ENCODE data around the gene USP24. TPM values are rescaled to one million over a fixed set of nuclear protein-coding genes. Genes with fewer than 3 reads are reported as not detected.
A peak's percentile ranks its signal among the peaks of the same experiment; 100 is the strongest.
"Not testable (repeated sequence)": the region's sequence is repeated elsewhere in the genome, so short reads cannot be mapped to it uniquely, and the experiment has no call there.

The USP24 gene
- total RNA-seq, 1 donor, result 41.7 TPM

DNA sequence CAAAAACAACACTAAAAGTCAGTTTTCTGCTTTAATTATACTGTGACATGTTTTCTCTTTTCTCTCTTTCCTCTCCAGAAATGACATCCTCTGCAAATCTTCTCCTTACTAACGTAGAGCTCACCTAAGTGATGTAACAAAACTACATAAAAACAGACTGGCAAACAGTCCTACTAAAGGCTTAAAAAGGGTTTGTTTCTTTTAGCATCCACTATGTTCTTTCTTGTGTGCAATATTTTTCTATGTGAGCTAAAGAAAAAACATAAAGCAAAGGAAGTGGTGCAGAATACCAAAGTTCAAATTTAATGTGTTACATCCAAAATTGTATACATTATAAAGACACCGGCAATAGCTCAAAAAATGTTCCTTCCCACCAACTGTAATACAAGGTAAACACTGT is 14.5 kb downstream of the USP24 start:
- no peak for DNase-seq (ENCODE audit: low read depth in 2 of 3, low spot score in 2 of 3)

DNA sequence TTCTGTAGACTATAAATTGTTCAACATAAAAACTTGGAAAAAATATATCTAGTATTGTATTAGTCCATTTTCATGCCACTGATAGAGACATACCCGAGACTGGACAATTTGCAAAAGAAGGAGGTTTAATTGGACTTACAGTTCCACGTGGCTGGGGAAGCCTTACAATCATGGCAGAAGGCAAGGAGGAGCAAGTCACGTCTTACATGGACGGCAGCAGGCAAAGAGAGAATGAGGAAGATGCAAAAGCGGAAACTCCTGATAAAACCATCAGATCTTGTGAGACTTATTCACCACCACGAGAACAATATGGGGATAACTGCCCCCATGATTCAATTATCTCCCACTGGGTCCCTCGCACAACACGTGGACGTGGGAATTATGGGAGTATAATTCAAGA is 15.4 kb downstream of the USP24 start:
- DNase-seq (ENCODE audit: low read depth in 2 of 3, low spot score in 2 of 3), result not testable (repeated sequence)

DNA sequence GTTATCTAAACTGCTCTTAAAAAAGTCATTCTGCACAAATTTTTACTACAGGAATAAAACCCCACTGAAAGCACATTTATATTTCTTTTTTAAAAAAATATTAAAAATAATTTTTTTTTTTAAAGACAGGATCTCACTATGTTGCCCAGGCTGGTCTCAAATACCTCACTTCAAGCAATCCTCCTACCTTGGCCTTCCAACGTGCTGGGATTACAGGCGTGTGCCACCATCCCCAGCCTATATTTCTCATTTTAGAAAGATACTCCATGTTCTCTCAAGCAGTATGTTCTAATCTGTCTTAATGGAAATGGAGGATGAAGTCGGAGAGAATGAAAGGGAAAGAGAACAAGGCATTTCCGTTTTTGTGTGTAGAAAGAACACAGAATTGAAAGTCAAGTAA is 17.1 kb downstream of the USP24 start:
- no peak for DNase-seq (ENCODE audit: low read depth in 2 of 3, low spot score in 2 of 3)

DNA sequence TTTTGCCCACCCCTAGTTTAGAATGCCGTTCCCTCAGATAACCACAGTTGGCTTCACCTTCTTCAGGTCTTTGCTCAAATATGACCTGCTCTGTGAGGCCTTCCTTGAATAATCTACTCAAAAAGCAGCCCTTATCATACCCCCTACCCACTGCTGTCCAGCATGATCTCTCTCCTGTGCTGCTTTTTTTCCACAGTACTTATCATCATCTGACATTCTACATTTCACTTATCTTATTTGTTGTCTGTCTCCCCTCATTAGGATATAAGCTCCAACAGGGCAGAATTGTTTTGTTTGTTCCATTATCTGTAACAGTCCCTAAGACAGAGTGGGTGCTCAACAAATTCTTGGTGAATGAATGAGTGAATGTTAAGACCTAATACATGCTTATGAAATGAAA is 18.1 kb downstream of the USP24 start:
- no peak for DNase-seq (ENCODE audit: low read depth in 2 of 3, low spot score in 2 of 3)

DNA sequence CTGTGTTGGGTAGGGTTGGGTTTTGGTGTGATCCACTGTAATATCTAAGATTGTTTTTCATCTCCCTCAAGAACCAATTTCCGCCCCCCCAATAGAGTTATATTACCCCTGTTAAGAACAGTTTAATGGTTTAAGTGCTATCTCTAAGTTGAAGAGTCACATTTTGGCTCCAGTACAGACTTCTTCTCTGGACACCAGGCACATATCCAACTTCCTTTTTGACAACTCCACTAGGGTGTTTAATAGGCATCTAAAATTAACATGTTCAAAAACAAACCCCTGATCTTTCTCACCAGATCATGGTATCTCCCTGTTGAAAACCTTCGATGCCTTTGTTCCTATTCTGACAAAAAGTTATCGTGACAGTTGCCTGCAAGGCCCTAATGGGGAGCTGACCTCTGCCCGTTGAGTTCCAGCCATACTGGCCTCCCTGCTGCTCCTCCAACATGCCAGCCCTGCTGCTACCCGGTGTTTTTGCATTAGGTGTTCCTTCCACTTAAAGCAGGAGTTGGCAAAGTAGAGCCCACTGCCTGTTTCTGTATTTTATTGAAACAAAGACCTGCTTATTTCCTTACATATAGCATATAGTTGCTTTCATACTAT is 18.6 kb downstream of the USP24 start:
- no peak for DNase-seq (ENCODE audit: low read depth in 2 of 3, low spot score in 2 of 3)

DNA sequence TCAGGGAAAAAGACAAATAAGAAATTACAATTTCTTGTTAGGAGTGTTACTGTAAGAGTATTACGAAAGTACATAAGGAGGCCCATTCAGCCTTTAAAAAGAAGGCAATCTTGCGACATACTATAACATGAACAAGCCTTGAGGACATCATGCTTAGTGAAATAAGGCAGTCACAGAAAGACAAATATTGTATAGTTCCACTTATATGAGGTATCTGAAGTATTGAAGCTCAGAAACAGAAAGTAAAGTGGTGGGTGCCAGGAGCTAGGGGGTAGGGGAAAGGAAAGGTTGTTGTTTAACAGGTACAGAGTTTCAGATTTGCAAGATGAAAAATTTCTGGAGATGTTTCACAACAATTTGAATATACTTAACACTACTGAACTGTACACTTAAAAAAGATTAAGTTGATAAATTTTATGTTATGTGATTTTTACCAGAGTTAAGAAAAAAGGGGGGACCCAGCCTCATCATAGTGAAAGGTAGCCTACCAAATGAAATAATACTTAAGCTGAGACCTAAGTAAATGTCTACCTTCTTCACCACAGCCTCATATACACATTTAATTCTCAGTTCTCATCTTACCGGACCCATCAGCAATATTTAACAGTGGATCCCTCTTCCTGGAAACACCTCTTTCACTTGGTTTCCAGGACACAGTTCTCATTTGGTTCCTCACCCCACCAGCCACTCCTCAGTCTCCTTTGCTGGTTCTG is 19.5 kb downstream of the USP24 start:
- DNase-seq (ENCODE audit: low read depth in 2 of 3, low spot score in 2 of 3), result no peak

DNA sequence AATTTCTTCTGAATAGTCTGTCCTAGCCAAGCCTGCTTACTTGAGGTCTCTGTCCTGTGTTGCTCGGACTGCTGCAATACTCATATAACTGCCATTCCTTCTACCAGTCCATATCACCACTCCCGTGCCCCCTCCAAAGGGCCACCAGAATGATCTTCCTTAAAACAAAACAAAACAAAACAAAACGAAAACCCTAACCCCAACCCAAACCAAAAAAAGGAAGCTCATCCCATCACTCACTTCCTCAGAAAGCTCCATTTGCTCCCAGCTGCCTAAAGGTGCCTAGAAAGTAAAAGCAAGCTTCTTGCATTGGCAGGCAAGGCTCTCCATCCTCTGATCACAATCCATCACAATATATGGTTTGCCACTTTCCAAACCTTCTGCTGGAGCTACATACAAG is 20.3 kb downstream of the USP24 start:
- DNase-seq (ENCODE audit: low read depth in 2 of 3, low spot score in 2 of 3), result no peak

DNA sequence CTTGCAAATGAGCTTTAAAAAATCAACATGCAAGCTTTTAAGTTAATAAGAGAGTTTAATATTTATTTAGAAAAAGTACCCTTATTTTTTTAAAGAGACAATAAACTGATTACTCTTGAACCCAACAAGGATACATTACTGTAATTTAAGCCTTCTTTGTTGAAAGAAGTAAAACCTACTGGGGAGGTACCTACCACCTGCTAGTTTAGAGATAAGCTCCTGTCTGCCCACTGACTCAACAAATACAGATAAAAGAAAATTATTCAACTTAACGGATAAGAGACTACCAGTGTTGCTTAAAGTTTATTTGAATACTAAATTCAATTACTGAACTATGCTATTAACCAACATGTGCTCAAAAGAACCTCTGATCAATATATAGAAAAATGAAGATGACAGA is 23.1 kb downstream of the USP24 start:
- no peak for DNase-seq (ENCODE audit: low read depth in 2 of 3, low spot score in 2 of 3)

DNA sequence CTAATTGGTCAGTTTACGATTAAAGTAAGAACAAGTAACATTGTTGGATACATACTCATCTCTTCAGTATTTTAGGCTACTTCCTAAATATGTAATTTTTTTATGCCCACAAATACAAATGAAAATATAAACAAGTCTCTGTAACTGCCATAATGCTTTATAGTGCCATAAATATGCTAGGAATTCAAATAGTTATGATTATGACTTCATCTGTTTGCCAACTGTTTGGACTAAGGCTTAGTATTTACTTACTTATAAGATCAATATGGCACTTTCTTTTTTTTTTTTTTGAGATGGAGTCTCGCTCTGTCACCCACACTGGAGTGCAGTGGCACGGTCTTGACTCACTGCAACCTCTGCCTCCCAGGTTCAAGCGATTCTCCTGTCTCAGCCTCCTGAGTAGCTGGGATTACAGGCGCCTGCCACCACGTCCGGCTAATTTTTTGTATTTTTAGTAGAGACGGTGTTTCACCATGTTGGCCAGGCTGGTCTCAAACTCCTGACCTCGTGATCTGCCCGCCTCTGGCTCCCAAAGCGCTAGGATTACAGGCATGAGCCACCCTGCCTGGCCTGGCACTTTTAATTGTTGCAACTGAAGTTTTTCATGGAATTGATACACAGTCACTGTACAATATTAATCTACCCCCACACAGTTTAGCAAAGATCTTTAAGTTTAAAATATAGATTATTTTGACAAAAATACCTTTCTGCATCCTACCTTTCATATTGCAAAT is 23.8 kb downstream of the USP24 start:
- DNase-seq (ENCODE audit: low read depth in 2 of 3, low spot score in 2 of 3), result not testable (repeated sequence)

DNA sequence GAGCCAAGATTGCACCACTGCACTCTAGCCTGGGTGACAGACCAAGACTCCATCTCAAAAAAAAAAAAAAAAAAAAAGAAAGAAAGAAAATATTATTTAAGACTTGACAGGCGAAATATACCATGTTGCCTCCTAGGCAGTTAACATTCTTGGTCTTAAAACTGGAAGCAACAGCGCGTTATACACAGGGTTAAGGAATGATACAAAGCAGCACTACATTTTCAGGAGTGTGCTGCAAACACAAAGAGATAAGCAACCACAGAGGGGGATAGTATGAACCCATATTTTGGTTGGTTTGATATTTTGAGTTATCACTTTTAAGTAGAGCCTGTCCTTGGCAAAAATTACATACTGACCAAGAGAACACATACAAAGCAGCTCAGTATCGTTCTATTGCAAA is 25.1 kb downstream of the USP24 start:
- no peak for DNase-seq (ENCODE audit: low read depth in 2 of 3, low spot score in 2 of 3)

DNA sequence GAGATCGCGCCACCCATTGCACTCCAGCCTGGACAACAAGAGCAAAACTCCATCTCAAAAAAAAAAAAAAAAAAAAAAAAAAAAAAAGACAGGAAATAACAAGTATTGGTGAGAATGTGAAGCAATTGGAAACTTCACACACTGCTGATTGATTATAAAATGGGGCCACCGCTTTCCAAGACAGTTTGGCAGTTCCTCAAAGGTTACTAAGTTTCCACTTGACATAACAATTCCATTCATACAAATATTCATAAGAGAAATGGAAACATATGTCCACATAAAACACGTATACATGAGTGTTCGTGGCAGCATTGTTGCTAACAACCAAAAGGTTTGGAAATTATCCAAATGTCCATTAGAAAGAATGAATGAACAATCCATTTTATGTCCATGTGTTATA is 26.3 kb downstream of the USP24 start:
- DNase-seq (ENCODE audit: low read depth in 2 of 3, low spot score in 2 of 3), result no peak

DNA sequence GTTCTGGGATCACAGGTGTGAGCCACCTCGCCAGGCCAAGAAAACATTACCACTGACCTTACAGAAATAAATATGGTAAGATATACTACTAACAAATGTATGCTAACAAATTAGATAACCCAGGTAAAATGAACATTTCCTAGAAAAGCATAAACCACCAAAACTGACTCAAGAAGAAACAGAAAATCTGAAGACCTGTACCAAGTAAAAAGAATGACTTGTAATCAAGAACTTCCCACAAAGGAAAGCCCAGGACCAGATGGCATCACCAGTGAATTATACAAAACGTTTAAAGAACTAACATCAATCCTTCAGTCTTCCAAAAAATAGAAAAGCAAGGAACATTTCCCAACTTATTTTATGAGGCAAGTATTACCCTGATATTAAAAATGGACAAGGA is 29.3 kb downstream of the USP24 start:
- no peak for DNase-seq (ENCODE audit: low read depth in 2 of 3, low spot score in 2 of 3)

DNA sequence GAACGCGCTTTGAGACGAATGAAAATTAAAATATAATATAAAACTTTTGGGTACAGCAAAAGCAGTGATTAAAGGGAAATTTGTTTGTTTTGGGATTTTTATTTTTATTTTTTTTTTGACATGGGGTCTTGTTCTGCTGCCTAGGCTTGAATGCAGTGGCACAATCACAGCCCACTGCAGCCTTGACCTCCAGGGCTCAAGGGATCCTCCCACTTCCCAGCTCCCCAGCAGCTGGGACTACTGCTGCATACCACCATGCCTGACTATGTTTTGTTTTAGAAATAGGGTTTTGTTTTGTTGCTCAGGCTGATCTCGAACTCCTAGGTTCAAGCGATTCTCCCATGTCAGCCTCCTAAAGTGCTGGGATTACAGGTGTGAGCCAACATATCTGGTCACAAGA is 30.3 kb downstream of the USP24 start:
- no peak for DNase-seq (ENCODE audit: low read depth in 2 of 3, low spot score in 2 of 3)

DNA sequence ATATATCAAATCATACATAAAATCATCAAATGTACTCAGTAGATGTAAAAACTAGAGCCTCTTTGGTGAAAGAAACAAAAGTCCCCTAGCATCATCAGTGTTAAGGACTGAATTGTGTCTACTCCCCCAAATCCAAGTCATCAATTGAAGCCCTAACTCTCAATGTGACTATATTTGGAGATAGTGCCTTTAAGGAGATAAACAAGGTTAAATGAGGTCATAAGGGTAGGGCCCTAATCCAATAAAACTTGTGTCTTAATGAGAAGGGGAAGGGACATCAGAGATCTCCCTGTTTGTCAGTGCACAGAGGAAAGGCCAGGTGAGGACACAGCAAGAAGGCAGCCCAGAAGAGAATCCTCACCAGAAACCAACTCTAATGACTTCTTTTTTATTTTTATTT is 33.5 kb downstream of the USP24 start:
- DNase-seq (ENCODE audit: low read depth in 2 of 3, low spot score in 2 of 3), result no peak

DNA sequence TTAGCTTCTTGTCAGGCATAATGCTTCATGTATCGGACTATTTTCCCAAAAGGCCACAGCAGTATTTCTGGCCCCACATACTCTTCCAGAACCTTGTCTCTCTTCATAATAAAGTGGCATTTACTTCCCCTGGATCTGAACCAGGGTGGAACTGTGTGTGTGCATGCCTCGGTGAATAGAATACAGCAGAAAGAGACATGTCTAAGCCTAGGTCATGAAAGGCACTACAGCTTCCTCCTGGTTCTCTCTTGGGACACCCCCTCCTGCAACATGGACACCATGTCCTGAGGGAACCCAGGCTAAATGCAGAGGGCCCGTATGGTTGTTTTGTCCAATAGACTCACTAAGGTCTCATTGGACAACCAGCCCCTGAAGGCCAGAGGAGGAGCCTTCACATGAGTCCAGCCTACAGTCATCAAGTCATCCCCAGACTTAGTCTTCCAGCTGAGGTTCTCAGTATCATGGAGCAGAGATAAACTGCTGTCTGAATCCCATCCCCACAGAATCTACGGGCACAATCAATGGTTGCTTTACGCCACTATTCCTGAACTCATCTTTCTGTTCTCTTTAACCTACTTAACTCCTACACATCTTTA is 35.0 kb downstream of the USP24 start:
- DNase-seq (ENCODE audit: low read depth in 2 of 3, low spot score in 2 of 3), result no peak

DNA sequence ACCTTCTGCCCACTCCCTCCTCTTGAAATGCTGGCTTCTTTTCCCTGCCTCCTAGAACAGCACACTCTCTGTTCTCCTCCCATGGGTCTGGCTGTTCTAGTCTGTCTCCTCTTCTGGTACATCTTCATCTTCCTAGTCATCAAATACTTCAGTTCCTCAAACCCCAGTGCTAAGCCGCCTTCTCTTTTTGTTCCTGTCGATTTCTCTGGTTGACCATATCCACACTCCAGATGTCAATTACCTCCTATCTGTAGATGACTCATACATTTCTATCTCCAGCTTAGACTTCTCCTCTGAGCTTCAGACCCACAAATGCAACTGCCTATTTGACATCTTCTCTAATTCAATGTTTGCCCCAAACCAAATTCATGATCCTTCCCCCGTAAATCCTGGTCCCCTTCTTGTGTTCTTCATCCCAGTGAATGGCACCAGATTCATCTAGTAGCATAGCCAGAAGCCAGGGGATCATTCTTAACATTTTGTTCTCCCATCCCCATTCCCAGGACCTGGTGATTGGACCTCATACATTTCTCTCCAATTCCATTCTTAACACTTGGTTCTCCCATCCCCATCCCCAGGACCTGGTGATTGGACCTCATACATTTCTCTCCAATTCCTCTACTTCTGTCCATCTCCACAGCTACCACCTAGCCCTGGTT is 35.9 kb downstream of the USP24 start:
- peak in 2 of 3 donors; percentile 27 to 58 for DNase-seq (ENCODE audit: low read depth in 2 of 3, low spot score in 2 of 3)

DNA sequence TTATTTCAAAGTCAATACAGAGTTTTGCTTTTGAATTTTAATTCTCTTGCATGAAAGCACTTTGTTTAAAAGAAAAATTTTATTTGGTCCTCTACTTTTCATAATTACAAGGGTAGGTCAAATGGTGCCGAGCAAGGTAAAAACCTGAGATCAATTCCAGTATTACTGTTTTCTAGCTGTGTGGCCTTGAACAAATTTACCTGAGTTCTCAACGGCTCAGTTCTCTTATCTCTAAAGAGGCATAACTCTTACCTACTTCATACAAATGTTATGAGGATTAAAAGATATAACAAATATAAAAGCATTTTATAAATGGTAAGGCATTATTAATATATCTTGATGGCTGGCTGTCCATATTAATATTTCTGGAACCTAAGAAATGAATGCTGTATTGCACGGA is 42.5 kb downstream of the USP24 start:
- no peak for DNase-seq (ENCODE audit: low read depth in 2 of 3, low spot score in 2 of 3)

DNA sequence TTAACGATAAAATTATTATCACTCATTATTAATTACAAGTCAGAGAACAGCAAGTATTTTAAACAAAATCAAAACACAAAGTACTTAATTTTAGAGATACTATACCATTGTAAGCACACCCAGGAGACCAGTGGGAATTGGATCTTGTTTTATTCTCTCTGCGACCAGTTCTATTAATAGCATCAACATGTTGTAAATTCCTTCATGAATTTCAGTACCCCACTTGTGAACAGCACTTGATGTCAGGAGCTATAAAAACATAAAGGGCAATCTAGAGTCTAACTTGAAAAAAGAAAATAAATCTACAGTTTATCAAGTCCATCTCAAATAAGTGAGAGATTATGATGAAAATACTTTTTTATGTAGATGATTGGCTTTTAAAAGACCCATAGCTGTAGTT is 42.9 kb downstream of the USP24 start:
- no peak for DNase-seq (ENCODE audit: low read depth in 2 of 3, low spot score in 2 of 3)

DNA sequence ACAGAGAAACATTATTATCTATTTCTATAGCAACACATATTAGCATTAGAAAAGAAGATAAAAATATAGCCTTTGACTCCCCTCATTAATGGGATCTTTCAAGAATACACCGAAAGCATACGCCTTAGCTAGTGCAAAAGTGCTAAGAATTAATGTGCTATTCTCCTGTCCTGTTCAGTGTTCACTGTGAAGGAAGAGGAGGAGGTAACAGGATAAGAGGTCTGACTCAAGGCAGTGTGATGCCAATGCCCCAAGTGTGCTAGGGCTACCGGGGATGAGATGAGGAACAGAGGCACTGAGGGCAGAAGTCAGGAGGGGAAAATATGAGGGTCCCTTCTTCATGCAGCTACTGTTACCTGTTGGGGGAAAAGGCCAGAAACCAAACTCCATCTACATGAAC is 43.5 kb downstream of the USP24 start:
- DNase-seq (ENCODE audit: low read depth in 2 of 3, low spot score in 2 of 3), result no peak

DNA sequence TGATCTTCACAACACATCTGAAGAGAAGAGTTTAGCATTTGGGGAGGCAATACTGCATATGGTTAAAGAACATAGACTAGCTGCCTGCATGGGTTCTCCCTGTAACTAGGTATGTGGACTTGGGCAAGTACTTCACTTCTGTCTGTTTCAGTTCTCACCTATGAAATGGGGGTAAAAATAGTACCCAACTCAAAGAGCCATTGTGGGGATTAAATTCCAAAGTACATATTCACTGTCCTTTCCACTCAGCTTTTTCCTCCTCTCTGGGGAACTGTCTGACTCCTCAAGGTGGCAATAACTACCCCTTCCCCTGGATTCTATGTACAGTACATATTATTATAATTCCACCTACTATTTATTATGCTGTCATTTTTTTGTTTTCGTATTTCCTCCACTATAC is 44.7 kb downstream of the USP24 start:
- no peak for DNase-seq (ENCODE audit: low read depth in 2 of 3, low spot score in 2 of 3)

DNA sequence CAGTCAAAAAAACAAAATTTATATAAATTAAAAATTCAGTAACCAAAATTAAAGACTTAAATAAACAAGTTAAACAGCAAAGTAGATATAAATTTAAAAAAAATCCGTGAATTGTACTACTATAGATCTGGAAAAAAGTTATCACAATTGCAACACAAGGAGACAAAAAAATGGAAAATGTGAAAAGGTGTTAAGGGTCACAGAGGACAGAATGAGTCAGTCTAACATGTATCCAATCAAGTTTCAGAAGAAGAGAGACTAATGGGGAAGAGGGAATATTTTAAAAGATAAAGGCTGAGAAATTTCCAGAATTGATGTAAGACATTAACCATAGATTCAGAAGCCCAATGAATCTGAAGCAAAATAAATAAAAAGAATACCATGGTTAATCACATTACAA is 46.0 kb downstream of the USP24 start:
- DNase-seq (ENCODE audit: low read depth in 2 of 3, low spot score in 2 of 3), result no peak
